ENCODE measurements around the gene FBXO38. TPM values are rescaled to one million over a fixed set of nuclear protein-coding genes. Genes with fewer than 3 reads are reported as not detected.

Gene FBXO38
- total RNA-seq, 1 experiment from 2014 or later = 34.5 TPM

DNA sequence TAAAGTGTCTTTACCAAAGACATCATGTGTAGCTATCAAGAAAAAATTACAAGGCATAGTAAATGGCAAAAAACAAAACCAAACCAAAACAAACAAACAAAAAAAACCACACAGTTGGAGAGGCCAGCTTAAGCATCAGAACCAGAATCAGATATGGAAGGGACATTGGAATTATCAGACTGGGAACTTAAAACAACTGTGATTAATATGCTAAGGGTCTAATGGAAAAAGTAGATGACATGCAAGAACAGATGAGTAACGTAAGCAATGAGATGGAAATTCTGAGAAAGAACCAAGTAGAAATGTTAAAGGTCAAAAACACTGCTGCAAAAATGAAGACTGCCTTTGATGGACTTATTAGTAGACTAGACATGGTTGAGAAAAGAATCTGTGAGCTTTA lies 75.9 kb downstream of the FBXO38 start:
- TF ChIP-seq, protein P1, sequence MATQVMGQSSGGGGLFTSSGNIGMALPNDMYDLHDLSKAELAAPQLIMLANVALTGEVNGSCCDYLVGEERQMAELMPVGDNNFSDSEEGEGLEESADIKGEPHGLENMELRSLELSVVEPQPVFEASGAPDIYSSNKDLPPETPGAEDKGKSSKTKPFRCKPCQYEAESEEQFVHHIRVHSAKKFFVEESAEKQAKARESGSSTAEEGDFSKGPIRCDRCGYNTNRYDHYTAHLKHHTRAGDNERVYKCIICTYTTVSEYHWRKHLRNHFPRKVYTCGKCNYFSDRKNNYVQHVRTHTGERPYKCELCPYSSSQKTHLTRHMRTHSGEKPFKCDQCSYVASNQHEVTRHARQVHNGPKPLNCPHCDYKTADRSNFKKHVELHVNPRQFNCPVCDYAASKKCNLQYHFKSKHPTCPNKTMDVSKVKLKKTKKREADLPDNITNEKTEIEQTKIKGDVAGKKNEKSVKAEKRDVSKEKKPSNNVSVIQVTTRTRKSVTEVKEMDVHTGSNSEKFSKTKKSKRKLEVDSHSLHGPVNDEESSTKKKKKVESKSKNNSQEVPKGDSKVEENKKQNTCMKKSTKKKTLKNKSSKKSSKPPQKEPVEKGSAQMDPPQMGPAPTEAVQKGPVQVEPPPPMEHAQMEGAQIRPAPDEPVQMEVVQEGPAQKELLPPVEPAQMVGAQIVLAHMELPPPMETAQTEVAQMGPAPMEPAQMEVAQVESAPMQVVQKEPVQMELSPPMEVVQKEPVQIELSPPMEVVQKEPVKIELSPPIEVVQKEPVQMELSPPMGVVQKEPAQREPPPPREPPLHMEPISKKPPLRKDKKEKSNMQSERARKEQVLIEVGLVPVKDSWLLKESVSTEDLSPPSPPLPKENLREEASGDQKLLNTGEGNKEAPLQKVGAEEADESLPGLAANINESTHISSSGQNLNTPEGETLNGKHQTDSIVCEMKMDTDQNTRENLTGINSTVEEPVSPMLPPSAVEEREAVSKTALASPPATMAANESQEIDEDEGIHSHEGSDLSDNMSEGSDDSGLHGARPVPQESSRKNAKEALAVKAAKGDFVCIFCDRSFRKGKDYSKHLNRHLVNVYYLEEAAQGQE (IDR thresholded peaks at IDR 0.05; ENCODE audit: insufficient read depth in 1 of 2, low read depth in 2 of 2, low read length in 1 of 2) = no peak
- TF ChIP-seq SIN3A (IDR thresholded peaks at IDR 0.05; ENCODE audit: borderline replicate concordance, insufficient read depth, low read depth, low read length) (no peak), TCF7L2 (IDR thresholded peaks at IDR 0.05; ENCODE audit: low read depth, low read length) (no peak), CTCF (IDR thresholded peaks at IDR 0.05) (no peak), POLR2AphosphoS5 (IDR thresholded peaks at IDR 0.05; ENCODE audit: low read depth, low read length) (no peak)
- intact Hi-C loops (cut with micrococcal nuclease; ENCODE audit: unreplicated experiment) = loop anchor here (10.0 kb wide), 1 partner anchor 575 kb away; no protein-coding TSS in a partner anchor
- Histone ChIP-seq H3K4me1 (ENCODE audit: control insufficient read depth, insufficient read depth, low read length) (no peaks in the 10 kb centered on the region), H3K27ac (ENCODE audit: low read length) (no peak overlapping the region), H3K9me3 (ENCODE audit: control insufficient read depth, insufficient read depth, low read depth, low read length) (no peaks in the 10 kb centered on the region), H3K4me3 (ENCODE audit: low read depth in 2 of 2, low read length in 2 of 2) (no peak overlapping the region), H3K27me3 (ENCODE audit: control insufficient read depth, insufficient read depth, low read length) (no peaks in the 10 kb centered on the region), H3K36me3 (ENCODE audit: control insufficient read depth, insufficient read depth, low read length) (no peaks in the 10 kb centered on the region)
- no TSS peak for BruUV-seq (replicated peaks)
- POLR2A ChIA-PET = interaction anchor here (0.7 kb wide), 1 partner anchor 86 kb away, joined by 4 read pairs; no protein-coding TSS in a partner anchor
- ATAC-seq = no peak
- no peak for DNase-seq (ENCODE audit: low read depth, low spot score)
- CTCF ChIA-PET = interaction anchor here (2.2 kb wide), 1 partner anchor 271 kb away, joined by 6 read pairs; no protein-coding TSS in a partner anchor
- in situ Hi-C loops (cut with HindIII; ENCODE audit: low pct_unique_long_range_greater_than_20kb, low sequenced_read_pairs) = no loop called here

DNA sequence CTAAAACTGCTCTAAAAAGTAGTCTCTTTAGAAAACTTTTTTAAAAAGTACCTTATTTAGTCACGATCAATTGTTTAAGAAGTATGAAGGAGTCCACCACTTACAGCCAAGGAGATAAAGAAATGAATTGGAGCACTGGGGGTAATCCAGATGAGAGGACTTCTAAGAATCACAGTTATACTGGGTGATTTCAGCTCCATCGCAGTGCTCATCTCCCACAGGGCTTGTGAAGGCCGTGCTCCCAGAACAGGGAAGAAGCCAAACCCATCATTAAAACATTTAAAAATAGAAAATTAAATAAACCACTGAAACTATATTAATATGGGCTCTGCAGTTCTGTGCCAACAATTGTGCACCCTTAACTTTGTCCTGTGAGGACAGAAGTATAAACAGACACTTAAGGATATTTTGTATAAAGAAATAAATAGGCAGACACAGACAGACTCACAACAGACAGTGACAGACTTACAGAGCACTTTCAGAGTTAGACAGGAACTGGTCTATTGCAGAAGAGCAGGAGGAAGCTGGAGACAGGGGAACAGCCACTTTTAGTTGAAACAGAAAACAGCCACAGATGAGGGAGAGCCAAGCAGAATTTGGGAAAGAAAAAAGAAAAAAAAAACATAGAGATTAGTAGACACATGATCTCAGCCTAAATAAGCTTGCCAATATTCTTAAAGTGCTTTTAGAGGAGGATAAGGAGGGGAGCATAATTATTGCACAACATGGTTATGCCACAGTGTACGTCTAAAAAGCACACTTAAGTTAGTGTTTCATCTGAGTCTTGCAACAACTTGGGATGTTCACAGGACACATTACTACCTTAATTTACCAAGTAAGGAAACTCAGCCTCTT lies 81.8 kb downstream of the FBXO38 start:
- no TSS peak for BruUV-seq (replicated peaks)
- Histone ChIP-seq H3K4me1 (ENCODE audit: control insufficient read depth, insufficient read depth, low read length) (no peaks in the 10 kb centered on the region), H3K27ac (ENCODE audit: low read length) (no peak overlapping the region), H3K36me3 (ENCODE audit: control insufficient read depth, insufficient read depth, low read length) (no peaks in the 10 kb centered on the region), H3K27me3 (ENCODE audit: control insufficient read depth, insufficient read depth, low read length) (no peaks in the 10 kb centered on the region; the same call in 1 of the 2 replicates), H3K9me3 (ENCODE audit: control insufficient read depth, insufficient read depth, low read depth, low read length) (no peaks in the 10 kb centered on the region), H3K4me3 (ENCODE audit: low read depth in 2 of 2, low read length in 2 of 2) (no peak overlapping the region)
- TF ChIP-seq, protein P1 (IDR thresholded peaks at IDR 0.05; ENCODE audit: insufficient read depth in 1 of 2, low read depth in 2 of 2, low read length in 1 of 2) = no peak
- TF ChIP-seq SIN3A (IDR thresholded peaks at IDR 0.05; ENCODE audit: borderline replicate concordance, insufficient read depth, low read depth, low read length) (no peak), CTCF (IDR thresholded peaks at IDR 0.05) (no peak), POLR2AphosphoS5 (IDR thresholded peaks at IDR 0.05; ENCODE audit: low read depth, low read length) (no peak), TCF7L2 (IDR thresholded peaks at IDR 0.05; ENCODE audit: low read depth, low read length) (no peak)
- intact Hi-C loops (cut with micrococcal nuclease; ENCODE audit: unreplicated experiment) (no loop called here), in situ Hi-C loops (cut with HindIII; ENCODE audit: low pct_unique_long_range_greater_than_20kb, low sequenced_read_pairs) (no loop called here)
- CTCF ChIA-PET = no interaction called here
- no peak for DNase-seq (ENCODE audit: low read depth, low spot score)
- ATAC-seq = no peak
- POLR2A ChIA-PET = no interaction called here

Measured in Panc1 (cell line).